Measurements from ENCODE around the gene ADGRA1.
A peak's percentile ranks its signal among the peaks of the same experiment; 100 is the strongest.
"Not testable (repeated sequence)": the region's sequence is repeated elsewhere in the genome, so short reads cannot be mapped to it uniquely, and the experiment has no call there.

The ADGRA1 gene, protein sequence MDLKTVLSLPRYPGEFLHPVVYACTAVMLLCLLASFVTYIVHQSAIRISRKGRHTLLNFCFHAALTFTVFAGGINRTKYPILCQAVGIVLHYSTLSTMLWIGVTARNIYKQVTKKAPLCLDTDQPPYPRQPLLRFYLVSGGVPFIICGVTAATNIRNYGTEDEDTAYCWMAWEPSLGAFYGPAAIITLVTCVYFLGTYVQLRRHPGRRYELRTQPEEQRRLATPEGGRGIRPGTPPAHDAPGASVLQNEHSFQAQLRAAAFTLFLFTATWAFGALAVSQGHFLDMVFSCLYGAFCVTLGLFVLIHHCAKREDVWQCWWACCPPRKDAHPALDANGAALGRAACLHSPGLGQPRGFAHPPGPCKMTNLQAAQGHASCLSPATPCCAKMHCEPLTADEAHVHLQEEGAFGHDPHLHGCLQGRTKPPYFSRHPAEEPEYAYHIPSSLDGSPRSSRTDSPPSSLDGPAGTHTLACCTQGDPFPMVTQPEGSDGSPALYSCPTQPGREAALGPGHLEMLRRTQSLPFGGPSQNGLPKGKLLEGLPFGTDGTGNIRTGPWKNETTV

DNA sequence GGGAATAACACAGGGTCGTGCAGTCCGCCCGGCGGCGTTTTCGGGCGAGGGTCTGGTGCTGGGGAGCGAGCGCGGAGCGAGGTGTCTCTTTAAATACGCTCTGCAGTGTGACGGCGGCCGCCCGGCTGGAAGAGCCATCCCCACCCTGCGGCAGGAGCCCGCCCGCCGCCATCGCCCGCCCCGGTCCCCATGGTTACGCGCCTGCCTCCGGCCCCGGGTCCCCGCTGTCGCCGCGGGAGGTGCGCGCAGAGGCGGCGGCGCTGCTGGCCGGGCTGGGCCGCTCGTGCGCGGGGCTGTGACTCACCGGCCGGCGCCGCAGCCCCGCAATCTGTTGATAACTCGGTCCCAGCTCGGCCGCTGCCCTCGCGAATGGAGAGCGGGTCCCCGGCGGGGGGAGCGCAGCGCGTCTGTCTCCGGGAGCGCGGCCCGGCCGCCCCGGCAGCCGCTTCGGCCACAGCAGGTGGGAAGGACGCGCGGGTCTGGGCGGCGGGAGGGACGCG, at the start of gene ADGRA1:
ADGRA1 (plus strand) TSS at position 246 of the 500 bp plus-strand sequence. CDS start 986 bp downstream, outside the sequence.
- DNase-seq = no peak

DNA sequence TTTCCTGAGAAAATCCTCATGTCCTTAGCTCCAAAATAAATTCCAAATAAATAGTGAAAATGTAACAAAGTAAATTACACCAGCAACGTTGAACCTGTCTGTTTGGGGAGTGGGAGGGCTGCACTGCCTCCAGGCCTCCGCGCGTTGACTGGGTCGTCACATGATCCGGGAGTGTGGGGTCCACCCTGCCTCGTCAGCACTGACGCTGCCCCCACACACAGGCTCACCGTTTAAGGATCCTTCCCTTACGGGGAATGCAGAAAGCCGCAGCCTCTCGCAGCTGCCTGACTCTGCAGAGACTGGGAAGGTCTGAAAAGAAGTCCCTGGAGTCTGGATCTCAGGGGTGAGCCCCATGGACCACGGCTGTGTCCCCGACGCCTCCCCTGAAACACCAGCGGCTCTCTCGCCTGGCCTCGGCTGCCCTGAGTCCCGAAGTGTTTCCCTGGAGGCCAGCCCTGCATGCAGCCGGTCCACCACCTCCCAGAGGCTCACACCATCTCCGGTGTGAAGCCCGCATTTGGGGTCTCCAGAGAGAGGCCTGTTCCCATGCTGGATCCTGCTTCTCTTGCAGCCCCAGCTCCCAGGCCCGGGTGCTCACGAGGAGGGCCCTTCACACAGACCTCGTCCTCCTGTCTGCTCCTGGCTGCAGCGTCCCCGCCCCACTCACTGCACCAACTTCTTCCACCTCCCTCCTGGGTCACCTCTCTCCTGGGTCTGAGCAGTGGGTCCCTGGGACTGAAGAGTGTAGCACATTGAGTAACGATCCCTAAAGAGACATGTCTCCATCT, 49.5 kb upstream of the ADGRA1 start:
- DNase-seq = no peak

DNA sequence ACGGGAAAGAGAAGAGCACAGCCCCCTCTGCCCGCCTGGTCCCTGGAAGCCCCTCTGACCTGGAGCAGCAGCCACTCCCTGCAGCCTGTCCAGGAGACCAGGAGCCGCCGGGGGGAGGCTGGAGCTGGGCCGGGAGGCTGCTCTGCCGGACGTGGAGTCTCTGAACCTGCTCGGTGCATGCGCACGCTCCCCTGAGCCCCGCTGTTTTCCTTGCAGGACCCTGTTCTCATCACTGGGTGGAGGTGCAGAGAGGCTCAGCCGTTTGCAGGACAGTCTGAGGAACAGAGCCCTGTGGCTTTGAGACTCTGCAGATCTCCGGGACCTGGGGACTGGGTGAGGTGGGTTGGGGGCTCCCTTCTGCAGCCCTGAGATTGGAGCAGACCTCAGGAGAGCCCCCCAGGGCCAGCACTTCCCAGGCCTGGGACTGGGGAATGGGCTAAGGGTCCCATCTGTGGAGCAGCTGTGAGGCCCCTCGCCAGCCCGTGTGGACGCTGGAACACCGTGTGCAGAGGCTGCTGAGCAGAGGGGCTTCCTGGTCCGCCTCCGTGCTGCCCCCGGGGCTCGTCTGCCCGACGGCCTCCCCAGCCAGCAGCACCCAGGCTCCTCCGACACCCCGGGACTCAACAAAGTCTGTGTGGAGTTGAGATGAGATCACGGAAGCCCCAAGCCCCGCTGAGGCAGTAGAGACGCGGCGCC, 48.5 kb upstream of the ADGRA1 start:
- no peak for DNase-seq

DNA sequence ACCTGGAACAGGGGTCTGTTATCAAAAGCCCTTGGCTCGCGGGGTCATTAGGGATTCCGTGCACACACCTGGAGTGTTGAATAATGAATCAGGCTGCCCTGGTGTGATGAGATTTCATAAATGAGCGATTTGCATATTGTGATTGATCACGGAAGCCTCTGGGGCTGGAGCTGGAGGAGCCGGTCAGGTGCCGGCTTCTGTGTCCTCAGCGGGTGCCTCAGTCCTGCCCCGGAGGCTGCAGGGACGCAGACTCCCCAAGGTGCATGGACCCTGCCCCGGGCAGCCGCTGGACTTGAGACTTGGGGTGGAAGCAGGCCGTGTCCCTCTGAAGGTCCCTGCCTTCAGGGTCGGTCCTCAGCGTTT, 47.9 kb upstream of the ADGRA1 start:
- no peak for DNase-seq

DNA sequence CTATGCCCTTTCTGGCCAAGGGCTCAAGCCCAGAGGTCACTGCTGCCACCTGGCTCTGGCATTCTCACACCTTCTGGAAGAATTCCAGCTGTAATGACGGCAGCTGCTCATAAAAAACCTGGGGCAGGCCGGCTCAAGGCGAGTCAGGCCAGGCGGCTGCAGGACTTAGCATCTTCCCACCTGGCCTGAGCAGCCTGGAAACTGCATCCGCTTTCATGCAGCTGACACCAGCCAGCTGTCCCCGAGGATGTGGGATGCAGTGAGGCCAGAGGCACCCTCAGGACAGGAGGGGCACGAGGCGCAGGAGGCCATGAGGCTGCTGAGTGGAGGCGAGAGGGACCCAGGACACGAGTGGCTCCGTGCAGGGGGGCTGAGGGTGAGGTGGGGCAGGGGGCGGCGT, 47.5 kb upstream of the ADGRA1 start:
- DNase-seq = no peak

DNA sequence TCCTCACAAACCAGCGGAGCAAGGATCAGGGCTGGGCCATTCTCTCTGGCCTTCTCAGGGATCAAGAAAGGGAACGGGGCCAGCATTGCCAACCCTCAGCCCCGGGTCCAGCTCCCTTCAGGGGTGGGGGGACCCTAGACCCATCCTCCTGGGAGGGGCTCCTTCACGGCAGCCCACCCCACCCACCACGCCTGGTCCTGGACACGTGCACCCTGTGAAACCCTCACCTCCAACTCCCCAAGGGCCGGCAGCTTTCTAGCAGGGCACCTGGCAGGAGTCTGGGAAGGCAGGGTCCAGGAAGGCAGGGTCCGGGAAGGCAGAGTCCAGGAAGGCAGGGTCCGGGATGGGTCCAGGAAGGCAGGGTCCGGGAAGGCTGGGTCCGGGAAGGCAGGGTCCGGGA, 46.6 kb upstream of the ADGRA1 start:
- DNase-seq = peak; percentile 6

DNA sequence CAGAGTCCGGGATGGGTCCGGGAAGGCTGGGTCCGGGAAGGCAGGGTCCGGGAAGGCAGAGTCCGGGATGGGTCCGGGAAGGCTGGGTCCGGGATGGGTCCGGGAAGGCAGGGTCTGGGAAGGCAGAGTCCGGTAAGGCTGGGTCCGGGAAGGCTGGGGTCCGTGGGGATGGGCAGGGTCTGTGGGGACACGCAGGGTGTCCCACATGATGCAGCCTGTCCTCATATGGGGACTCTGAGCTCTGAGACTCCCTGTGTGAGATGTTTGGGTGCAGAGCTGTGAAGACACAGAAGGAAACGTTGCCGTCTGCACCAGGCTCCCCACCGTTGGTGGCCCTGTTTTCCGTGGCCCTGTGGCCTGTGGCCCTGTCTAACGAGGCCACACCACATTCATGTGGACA, 45.7 kb upstream of the ADGRA1 start:
- no peak for DNase-seq

DNA sequence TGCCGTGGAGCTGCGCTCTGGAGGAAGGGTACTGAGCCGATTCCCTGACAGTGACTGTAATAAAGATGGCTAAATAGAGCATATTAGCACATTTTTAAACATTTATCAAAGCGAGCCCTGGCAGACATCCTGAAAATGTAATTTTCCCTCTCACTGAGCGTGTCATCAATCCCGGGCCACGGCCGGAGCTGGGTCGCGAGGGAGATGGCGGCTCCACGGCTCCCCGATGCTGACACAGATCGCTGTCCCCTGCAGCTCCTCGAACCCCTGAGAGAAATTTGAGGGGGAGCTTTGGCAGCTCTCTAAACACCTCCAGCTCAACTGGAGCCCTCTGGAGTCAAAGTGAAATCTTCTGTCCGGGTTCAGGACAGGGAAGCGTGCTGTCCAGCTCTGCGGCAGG, 44.9 kb upstream of the ADGRA1 start:
- no peak for DNase-seq

DNA sequence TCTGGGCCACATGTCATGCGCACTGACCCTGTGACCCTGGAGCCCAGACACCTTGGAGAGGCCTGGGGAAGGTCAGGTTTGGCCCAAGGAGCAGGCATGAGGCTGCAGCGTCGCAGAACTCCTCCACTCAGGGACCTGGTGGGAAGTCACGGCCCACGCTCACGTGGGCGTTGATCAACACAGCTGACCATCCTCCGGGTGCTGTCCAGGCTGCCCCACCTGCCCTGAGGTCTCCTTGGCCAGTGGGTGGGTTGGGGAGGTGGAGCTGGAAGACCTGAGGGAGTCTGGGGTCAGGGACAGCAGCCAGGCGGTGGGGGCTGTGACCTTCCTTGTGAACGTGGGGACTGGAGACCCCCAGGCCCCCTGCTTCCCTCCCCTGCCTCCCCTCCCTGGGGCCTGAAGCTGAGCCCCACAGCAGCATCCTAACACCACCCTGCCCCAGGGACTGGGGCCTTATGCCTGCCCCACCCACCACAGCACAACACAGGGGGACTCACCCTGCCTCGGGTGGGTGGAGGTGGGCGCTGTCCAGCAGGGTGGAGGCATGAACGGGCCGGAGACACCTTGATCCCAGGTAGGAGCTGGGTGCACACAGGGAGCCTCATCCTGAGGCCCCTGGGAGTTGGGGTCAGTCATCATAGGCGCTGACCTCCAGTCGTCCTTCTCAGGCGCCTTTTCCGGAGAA, 44.0 kb upstream of the ADGRA1 start:
- DNase-seq = no peak

DNA sequence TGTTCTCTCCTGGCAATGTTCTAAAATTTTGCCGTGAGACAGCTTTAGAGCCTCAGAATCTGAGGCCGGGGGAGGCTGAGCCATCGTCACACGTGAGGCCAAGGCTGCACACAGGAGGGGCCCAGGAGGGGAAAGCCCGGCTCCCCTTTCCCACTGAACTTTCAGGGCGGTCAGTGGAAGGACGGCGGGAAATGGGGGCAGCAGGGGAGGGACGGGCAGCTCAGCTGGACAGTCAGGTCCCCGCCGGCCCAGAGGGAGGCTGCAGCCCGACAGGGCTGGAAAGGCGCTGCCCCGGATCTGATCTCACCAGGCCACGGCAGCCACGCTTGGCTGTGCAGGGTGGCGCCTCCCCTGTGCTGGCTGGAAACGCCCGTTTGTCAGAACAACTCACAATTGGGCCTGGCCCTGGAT, 43.3 kb upstream of the ADGRA1 start:
- DNase-seq = no peak

DNA sequence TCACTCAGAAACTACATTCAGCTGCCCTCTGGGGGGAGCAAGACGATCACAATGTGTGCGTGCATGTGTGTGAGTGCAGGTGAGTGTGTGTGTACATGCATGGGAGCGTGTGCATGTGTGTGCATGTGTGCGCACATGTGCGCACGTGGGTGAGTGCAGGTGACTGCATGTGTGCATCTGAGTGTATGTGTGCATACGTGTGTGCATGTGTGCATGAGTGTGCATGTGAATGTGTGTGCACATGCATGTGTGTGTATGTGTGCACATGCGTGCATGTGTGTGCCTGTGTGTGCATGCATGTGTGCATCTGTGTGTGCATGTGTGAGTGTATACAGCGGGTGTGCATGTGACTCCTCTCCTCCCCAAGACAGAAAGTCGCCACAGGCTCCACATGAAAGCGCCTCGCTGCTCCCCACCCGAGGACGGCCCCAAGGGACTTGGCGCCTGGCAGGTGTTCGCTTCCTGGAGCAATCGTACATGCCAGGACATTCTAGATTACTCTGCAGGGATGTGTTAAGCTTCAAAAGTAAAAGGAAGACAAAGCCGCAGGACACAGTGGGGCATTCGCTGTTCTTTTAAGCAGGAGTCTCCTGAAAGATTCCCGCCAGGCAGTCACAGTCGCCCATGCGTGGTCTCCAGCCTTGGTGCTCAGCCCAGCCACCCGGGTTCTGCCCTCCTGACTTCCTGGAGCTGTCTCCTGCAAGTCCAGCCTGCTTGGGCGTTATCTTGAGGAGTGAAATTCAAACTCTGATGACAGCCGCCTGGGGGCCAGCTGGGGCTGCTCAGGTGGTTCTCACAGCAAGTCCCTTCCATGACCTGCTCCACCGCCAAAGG, 42.0 kb upstream of the ADGRA1 start:
- no peak for DNase-seq

DNA sequence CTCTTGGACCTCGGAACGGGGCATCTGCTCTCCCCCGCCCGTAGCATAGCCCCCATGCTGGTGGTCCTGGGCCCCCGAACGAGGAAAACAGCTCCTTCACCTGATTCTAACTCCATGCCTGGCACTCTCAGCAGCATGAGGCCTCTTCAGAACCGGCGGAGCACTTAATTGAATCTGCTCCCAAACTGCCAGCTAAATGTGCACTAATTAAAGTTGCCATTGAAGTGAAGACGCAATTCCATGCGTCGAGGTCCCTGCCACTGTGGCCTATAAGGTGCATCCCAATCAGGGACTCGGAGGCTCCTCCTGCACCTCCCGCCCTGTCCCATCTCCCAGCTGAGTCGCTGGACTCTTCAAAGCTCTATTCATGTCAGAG, 41.3 kb upstream of the ADGRA1 start:
- no peak for DNase-seq

DNA sequence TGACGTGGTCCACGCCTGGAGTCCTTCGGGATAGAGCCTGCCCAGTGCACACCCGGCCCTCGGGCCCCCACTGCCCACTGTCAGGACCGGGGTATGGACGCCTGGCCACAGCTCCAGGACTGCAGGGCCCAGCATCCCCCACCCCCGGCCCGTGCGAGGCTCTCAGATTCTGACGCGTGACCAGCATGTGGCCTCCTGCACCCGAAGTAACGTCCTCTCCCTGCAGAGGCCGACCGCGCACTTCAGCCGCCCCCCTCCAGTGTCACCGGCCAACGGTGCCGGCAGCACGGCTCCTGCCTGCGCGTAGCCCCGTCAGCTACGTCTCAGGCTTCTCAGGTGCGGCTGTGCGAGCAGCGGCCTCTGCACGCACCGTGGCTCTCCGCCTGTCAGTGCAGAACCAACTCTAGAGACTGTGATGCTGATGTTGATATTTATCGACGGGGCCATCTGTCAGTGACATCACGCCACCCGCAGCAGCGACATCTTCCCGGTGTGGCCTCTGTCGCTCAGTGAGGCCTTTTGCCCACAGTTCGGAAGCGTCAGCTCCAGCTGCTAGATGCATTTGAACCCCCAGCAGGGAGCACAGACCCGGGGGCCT, 40.1 kb upstream of the ADGRA1 start:
- no peak for DNase-seq

DNA sequence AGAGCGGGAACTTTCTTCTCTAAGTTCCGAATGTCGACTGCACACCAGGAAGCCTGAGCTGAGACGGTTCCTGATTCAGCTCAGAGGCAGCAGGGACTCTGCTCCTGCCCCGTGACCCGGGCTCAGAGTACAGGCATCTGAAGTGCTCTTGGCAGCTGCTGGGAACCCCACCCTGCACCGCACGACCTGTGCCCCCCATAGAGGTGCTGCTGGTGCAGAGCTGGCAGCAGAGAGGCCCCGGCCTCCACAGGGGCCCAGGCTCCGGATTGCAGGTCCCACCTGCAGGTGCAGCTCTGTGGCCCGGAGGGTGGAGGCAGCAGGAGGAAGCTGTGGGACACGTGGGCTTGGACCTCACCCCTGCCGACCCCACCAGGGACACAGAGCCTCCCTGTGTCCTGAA, 39.5 kb upstream of the ADGRA1 start:
- no peak for DNase-seq

DNA sequence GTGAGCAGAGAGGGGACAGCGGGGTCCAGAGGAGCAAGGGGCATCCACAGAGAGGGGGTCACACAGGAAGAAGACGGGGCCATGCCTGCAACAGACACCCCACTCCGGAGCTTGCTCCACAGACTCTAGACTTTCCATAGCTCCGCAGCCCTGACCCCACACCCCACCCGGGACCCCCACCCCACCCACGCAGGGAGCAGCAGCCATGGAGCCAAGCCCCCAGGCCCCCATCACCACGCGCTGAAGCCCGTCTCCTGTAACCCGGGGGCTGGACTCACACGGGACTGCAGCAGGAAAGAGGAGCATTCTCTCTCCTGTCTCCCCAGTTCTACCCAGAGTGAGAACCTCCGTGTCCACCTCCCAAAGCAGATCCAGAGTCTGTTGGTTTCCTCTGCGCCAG, 38.8 kb upstream of the ADGRA1 start:
- no peak for DNase-seq

DNA sequence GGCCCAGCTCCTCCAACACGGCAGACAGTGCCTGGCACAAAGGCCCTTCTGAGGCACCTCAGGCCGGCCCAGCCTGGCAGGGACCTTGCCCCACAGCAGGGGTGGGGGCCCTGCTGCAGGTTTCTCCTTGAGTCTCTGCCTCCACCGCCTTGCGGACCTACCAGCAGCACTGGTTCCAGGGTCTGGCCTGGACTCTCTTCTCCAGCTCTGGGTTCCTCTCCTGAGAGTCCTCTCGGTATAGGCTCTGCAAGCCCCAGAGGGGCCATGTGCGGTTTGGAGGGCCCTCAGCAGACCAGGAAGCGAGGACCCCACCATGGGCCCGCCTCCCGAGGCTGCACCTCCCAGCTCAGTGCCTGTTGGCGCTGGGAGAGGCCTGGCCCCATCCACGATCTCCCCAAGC, 38.1 kb upstream of the ADGRA1 start:
- no peak for DNase-seq

DNA sequence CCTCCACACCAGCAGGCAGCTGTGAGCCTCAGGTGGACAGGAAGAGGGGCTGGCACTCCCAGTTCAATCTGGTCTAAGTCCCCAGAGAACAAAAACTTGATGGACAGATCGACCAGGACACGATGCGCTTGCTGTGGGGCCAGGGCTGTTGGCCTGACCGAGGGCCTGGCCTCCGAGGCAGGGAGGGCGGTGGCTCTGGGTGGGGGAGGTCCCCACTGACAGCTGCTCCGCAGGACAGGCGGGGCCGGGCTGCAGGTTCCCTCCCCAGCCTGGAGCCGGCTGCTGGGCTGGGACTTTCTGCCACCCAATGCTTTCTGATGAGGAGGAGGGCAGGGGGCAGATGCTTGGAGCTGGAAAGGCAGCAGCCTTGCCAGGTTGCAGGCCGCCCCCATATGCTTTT, 37.4 kb upstream of the ADGRA1 start:
- DNase-seq = no peak

DNA sequence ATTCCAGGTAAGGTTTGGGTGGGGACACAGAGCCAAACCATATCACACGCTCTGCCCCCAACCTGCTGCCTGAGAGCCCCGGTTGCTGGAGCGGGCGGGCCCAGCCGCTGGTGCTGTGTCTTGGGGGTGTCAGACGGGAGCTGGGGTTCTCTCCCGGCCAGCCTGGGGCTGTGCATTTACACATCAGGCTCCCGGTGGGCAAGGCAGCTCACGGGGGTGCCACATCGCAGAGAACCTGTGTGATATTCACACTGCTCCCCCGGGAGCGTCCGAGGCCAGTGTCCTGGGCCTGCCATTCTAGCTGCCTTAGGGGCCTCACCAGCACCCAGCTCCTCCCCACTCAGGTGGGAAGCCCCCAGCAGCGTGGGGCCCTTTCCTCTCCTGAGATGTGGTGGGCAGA, 35.6 kb upstream of the ADGRA1 start:
- no peak for DNase-seq

DNA sequence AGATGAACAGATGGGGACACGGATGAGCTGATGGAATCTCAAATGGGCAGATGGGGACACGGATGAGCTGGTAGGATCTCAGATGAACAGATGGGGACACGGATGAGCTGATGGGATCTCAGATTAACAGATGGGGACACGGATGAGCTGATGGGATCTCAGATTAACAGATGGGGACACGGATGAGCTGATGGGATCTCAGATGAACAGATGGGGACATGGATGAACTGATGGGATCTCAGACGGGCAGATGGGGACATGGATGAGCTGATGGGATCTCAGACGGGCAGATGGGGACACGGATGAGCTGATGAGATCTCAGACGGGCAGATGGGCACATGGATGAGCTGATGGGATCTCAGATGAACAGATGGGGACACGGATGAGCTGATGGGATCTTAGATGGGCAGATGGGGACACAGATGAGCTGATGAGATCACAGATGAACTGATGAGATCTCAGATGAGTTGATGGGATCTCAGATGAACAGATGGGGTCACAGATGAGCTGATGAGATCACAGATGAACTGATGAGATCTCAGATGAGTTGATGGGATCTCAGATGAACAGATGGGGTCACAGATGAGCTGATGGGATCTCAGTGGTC, 34.1 kb upstream of the ADGRA1 start:
- DNase-seq = not testable (repeated sequence)

DNA sequence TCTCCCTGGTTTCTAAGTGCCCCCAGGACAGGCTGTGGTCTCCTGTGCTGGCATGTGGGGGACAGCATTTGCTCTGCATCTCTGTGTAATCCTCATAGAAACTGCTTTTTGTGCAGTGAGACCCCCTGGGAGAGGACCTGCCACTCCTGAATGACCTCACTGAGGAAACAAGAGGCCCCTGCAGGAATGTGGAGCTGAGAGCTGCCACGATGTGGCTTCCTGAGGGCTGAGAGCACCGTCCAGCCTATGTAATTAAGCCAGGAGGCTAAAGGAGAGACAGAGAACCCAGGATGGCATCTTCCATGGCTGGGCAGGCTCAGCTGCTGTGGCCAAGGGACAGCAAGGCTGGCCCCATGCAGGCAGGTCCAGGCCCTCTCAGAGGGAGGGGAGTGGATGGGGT, 32.3 kb upstream of the ADGRA1 start:
- DNase-seq = no peak

DNA sequence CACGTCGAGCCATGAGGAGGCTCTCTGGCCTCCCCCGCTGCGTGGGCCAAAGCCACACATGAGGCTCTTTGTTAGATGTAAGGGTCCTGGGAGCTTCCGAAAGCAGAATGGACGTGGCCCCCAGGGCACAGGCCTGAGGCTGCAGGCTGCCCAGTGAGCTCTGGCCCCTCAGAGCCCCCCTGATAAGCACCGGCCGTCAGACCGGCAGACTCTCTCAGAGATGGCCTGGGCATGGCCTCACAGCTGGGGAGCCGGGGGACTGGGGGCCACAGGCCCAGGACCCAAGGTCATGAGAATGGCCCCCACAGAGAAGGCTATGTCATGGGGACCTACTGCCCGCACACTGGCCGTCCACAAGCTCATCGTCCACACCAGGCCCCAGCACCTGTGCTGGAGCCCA, 31.7 kb upstream of the ADGRA1 start:
- no peak for DNase-seq
